ENCODE data around the gene FAM241A.
"Not testable (repeated sequence)": the region's sequence is repeated elsewhere in the genome, so short reads cannot be mapped to it uniquely, and the experiment has no call there.

Gene FAM241A

DNA sequence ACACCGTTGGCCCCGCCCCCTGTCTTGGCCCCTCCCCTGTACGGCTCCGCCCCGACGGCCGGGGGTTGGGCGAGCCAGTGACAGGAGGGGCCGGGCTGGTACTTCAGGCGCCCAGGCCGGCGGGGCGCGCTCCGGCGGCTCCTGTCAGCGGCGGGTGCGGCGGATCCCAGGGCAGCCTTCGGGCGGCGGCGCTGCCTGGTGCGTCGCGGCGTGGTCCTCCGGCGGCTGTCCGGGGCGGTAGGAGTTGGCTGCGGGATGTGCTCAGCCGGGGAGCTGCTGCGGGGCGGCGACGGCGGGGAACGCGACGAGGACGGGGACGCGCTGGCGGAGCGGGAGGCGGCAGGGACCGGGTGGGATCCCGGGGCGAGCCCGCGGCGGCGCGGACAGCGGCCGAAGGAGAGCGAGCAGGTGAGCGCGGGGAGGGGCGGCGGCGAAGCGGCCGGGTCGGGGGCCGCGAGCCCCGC is at the start of gene FAM241A:
Gene FAM241A (plus strand): TSS at position 129 of the 464 bp plus-strand sequence. CDS start 127 bp downstream, at position 256.
- DNase-seq (ENCODE audit: extremely low read depth in 1 of 2, low read depth in 1 of 2): peak; percentile 77 to 79

DNA sequence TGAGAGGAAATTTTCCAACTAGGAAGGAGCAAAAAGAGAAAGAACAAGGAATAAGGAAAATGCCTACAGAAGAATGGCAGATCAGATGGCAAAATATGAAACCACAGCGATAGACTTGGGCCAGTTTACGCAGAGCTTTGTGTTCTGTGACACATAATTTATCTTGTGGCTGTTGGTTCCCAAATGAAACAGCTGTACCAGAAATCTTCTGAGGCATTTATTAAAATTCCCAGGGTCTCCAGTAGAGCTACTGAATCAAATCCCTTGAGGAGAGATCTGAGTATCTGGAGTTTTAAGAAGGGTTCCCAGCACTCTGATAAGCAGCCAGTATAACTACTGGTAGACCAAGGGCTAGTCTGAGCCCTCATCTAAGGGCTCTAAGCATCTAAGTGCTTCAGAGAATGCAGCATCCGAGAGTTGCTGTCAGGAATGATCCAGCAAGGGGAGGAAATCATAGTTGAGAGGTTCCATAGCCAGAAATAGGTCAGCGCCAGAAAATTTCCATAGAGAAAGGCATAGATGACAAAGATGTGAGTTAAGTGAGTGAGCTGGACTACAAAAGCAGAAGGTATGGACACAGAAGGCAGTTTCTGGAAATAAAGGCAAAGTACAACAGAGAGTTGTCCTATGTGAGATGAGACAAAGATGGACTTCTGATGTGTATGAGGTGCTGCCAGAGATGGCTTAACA is 46.3 kb upstream of the FAM241A start:
- no peak for DNase-seq (ENCODE audit: extremely low read depth in 1 of 2, low read depth in 1 of 2)

DNA sequence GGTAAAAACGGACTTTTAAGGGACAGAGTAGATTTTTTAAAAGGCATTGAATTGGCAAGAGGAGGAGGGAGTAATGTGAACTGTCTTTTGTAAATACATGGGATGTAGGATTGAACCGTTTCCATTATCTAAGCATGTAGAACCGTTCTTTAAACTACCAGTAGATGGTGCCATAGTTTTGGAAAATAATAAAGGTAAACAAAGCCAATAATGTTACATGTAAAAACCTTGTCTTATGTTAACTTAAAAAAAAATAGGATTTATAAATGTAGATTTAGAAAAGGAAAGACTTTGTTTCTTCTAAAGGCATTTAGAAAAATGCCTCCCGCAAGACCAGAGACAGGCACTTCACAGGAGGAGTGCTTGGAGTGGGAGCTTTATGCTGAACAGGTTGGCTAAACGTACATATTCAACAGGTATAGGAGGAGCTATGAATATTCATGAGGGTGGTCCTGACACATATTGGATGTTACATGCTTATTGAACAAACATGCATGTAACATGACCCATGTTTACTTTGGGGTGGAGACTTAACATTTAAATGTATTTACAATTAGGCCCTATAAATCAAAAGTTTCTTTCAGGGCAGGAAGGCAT is 45.5 kb upstream of the FAM241A start:
- DNase-seq (ENCODE audit: extremely low read depth in 1 of 2, low read depth in 1 of 2): no peak

DNA sequence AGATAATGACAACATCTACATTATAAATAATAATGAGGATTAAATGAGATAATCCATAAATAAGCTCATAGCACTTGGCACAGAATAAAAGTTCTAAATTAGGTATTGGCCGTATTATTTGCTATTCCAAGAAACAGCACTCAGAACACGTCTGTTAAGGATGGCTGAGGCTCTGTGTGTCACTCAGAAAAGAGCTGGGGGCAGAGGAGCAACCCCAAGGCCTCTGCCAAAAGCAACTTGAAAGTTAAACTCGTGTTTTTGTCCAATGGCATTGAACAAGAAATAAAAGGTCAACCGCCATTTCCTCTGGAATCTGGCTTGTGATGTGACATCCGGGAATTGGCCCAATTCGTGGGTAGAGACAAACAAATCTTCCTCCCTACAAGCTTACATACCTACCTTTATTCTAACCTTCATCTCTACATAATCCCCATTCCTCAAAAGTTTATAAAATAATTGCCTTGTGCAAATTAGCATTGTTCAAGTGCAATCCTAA is 42.3 kb upstream of the FAM241A start:
- DNase-seq (ENCODE audit: extremely low read depth in 1 of 2, low read depth in 1 of 2): no peak

DNA sequence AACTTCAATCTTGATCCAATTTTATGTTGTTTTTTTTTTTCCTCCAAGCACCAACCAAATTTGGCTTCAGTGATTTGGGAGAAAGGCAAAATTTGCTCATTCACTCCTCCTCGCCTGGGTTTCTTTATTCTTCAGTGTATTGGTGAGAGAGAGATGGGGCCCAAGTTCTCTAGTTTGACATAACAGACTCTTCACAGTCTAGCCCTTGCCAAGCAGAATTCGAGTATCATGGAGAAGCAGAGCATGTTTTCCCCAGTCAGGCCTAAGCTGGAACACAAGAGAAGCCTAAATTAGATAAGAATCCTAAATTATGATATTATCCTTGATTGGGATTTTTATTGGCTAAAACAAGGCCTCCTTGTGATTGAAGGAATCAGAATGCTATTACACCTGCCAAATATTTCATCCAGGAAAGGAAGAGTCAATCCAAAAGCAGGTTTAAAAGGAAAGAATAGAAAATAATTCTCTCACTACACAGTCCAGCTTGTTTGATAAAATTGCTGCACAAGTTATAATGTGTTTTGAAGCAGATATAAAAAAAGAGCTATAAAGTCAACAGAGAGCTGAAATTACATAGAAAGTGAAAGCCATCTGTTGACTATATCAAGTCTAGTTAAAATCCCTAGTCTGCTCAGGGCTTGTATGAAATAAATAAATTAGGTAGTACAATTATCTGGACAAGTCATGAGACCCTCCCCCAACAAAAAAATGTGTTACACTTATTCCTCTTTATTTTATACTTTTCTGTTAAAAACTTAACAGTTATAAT is 39.9 kb upstream of the FAM241A start:
- DNase-seq (ENCODE audit: extremely low read depth in 1 of 2, low read depth in 1 of 2): no peak

DNA sequence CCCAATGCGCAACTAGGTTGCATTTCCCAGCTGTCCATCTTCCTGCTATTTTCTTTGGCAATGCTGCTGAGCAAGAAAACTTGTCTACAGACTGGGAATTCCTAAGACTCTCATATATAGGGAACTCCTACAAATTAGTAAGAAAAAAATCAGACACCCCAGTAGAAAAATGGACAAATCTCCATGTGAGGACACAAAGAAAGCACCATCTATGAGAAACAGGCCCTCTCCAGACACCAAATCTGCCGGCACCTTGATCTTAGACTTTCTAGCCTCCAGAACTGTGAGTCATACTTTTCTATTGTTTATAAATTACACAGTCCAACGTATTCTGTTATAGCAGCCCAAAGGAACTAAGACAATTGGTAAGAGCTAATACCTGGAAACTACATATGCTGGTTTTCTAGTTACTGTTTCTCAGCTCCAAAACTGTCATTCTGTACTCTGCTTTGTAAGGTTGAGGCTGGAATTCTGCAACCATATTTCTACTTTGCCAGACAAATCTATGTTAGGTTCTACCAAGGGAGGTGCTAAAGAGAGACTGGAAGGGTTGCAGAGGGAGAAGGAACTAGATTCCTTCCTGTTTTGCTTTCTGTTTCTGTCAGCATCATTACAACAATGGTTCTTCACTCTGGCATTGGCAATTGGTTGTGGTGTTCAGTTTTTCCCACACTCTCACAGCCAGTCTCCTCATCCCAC is 35.7 kb upstream of the FAM241A start:
- no peak for DNase-seq (ENCODE audit: extremely low read depth in 1 of 2, low read depth in 1 of 2)

DNA sequence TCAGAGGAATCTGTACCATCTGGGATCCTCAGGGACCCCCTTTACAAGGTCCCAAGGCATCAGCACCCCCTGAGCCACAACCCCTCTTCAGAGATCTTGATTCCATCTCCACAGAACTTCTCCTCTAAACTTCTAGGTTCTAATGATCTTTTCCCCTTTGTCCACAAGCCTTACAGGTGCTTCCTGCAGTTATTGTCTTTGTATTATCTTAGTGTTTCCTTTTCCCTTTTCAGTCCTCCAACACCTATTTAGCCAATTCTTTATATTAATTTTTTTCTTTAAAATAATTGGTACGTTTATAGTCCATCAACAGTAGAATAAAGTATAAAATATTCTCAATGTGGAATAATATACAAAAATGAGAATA is 35.2 kb upstream of the FAM241A start:
- no peak for DNase-seq (ENCODE audit: extremely low read depth in 1 of 2, low read depth in 1 of 2)

DNA sequence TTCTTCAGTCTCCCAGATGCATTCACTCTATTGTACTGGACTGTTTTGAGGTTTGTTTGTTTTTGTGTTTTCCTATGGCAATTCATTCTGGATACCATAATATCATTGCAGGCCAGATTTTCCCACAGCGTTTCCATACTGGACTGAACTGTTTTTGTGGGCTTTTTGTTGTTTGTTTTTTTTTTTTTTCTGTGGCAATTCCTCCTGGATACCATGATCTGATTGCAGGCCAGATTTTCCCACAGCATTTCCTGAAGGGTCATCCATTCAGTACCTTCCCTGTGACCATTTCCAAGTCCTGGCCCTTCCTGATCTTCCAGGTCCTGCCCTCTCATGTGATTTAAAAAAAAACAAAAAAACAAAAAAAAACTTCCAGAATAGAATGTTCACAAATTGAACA is 33.9 kb upstream of the FAM241A start:
- DNase-seq (ENCODE audit: extremely low read depth in 1 of 2, low read depth in 1 of 2): no peak

DNA sequence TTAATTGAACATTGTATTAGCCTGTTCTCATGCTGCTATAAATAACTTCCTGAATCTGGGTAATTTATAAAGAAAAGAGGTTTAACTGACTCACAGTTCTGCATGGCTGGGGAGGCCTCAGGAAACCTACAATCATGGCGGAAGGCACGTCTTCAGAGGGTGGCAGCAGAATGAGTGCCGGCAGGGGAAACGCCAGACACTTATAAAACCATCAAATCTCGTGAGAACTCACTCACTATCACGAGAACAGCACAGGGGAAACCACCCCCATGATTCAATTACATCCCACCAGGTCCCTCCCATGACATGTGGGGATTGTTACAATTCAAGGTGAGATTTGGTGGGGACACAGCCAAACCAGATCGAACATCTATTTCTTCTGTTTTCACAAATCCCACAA is 33.2 kb upstream of the FAM241A start:
- not testable (repeated sequence) for DNase-seq (ENCODE audit: extremely low read depth in 1 of 2, low read depth in 1 of 2)

DNA sequence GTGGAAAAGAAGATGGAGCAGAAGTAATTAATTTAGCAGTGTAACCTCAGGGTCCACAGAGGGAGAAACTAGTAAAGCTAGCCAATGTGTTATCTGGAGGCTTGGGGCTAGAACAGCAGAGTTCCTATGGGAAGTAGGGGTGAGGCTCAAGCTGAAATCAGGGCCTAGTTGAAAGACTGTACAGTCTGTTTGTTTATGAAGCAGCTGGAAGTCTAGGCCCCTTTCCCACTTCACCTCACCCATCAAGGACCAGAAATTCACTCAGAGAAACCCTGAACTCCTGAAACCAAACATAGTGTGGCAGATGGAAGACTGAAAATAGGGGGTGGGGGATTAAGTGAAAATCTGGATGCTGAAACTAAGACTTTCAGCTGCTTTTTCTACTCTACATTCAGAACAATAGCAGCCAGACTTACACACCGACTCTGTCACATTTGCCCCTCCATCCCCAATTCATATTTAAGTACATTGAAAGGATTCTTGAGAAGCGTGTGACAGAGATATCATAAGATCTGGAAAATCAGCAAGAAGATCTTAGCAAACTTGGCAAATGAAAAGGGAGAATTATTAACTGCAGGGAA is 32.6 kb upstream of the FAM241A start:
- no peak for DNase-seq (ENCODE audit: extremely low read depth in 1 of 2, low read depth in 1 of 2)

DNA sequence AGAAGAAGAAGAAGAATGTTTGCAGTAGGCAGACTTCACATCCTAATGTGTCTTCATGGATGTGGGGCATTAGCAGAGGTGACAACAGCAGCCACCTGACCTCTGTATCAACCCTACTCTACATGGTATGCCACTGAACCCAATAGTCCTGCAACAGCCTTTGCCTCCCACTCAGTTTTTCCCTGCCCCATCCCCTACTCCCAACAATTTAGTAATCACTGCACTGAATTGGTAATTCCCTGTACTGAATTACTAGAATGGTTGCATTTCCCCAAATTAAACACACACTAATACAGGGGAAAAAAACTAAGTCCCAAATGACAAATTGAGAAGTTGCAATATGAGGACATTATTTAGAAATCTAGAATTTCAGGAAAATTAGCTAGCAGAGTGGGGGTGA is 31.4 kb upstream of the FAM241A start:
- no peak for DNase-seq (ENCODE audit: extremely low read depth in 1 of 2, low read depth in 1 of 2)

DNA sequence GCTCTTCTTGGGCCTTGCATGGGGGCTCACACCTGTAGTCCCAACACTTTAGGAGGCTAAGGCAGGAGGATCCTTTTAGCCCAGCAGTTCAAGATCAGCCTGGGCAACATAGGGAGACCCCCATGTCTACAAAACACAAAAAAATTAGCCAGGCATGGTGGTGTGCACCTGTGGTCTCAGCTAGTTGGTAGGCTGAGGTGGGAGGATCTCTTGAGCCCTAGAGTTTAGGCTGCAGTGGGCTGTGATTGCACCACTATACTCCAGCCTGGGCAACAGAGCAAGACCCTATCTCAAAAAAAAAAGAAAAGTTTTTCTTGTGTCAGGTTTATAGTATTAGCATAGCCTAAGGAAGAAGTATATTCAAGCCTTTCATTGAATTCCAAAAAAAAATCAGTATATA is 30.8 kb upstream of the FAM241A start:
- no peak for DNase-seq (ENCODE audit: extremely low read depth in 1 of 2, low read depth in 1 of 2)

DNA sequence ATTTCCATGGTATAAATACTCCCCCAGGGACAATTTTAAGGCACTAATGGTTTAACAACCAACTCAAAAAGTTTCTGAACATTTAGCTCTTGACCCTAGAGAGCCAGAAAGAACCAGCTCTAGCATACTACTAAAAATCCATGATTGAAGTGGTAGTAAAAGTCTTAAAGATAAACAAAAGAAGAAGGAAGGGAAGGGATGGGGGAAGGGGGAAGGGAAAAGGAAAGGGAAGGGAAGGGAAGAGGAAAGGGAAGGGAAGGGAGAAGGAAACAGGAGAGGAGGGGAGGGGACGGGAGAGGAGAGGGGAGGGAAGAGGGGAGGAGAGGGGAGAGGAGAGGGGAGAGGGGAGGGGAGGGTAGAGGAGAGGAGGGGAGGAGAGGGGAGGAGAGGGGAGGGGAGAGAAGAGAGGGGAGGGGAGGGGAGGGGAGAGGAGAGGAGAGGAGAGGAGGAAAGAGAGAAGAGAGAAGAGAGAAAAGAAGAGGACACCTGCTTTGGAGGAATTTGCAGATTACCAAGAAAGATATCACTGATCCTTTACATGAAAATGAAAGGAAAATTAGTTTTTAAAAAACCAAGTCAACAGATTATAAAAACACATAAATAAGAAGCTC is 26.4 kb upstream of the FAM241A start:
- DNase-seq (ENCODE audit: extremely low read depth in 1 of 2, low read depth in 1 of 2): no peak

DNA sequence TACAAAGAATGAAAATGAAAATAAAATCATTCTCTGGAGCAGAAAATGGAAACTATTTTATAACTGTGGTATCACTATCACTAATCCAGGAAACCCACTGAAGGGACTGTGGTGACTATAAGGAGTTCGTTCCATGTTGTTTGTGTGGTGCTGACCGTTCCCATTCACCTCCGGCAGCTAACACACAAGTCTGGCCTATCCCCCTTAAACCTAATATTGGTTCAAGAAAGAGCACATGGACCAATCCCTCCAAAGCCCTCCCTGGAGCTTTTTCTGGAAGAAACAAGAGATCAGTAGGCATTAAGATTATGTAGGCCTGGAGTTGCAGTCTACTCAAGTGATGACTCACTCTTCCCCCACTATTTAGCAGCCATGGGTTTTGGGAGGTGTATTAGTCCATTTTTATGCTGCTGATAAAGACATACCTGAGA is 25.9 kb upstream of the FAM241A start:
- peak in 1 of 2 donors; percentile 1 for DNase-seq (ENCODE audit: extremely low read depth in 1 of 2, low read depth in 1 of 2)

DNA sequence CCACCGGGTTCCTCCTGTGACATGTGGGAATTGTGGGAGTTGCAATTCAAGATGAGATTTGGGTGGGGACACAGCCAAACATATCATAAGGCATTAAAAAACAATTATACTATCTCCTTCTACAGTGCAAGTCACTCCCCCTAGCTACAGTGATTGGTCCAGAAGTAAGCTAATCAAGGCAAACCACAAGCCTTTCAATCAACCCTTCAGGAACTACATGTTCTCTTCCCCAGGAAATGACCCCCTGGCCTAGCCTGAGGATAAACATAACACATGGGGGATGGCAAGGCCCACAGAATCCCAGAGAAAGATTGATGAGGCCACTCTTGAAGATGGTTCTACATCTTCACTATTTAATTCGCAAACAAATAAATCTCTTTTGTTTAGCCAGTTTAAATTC is 25.2 kb upstream of the FAM241A start:
- DNase-seq (ENCODE audit: extremely low read depth in 1 of 2, low read depth in 1 of 2): no peak

DNA sequence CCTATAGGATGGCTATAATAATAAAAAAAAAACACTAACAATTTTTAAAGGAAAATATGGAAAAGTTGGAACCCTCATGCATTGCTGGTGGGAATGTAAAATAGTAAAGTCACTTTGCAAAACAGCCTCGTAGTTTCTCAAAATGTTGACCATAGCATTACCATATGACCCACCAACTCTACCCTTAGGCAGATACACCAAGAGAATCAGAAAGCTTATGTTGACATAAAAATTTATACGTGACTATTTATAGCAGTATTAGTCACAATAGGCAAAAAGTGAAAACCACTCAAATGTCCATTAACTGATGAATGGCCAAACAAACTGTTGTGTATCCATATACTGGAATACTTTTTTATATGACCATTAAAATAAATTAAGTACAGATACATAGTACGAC is 19.8 kb upstream of the FAM241A start:
- no peak for DNase-seq (ENCODE audit: extremely low read depth in 1 of 2, low read depth in 1 of 2)

DNA sequence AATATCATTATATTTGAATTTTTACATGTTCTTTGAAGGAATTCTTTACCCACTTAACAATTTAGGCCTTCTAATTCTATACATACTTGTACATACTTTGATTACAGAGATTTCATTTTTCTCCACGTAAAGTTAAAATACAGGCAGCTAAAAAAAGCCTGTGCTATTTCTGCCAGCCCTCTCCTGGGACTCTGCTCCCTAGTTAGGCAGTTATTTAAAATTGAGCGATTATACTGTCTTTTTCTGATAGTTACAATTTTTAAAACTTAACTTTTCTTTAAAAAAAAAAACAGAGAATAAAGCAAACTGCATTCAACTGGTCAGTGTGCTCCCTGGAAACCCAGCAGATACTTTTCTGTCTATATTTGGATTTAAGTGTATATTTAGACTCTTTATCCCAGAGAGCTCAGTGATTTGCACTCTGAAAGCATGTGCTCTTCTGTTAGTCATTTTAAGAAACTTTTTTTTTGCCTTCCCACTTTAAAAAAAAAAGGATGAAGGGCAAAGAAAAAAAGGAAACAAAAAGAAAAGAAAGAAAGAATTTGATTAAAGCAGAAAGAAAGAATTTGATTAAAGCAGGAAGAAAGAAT is 18.1 kb upstream of the FAM241A start:
- DNase-seq (ENCODE audit: extremely low read depth in 1 of 2, low read depth in 1 of 2): no peak

DNA sequence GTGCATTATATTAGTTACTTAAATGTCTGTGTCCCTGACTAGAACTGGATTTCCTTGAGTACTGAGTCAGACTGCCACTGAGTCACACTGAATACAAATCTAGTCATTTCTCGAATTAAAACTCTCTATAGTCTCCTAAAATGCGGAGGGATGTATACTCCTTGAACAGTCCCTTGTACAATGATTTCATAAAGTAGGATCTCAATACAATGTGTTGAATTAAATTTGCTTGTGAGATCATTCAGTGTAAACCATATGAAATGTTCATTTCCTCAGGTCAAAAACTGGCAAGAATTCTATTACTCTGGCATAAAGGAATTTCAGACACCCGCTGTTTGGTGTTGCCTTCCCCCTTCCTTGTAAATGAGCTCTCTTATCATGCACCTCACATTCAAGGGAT is 17.5 kb upstream of the FAM241A start:
- no peak for DNase-seq (ENCODE audit: extremely low read depth in 1 of 2, low read depth in 1 of 2)

DNA sequence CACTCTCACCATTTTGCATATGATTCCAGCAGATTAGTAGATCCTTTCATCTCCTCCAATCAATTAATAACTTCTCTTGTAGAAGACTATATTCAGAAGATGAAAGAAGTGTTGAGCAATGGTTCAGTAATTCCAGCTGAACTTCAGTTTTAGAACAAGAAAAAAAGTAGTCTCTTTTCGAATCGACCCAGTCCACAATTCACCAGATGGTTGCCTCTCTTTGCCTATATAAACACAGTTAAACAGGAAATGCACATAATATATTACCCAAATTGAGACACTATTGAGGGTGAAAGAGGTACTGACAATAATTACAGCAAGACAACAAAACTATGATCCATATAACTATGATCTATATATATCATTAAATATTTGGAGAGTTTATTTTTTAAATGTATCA is 16.8 kb upstream of the FAM241A start:
- no peak for DNase-seq (ENCODE audit: extremely low read depth in 1 of 2, low read depth in 1 of 2)

DNA sequence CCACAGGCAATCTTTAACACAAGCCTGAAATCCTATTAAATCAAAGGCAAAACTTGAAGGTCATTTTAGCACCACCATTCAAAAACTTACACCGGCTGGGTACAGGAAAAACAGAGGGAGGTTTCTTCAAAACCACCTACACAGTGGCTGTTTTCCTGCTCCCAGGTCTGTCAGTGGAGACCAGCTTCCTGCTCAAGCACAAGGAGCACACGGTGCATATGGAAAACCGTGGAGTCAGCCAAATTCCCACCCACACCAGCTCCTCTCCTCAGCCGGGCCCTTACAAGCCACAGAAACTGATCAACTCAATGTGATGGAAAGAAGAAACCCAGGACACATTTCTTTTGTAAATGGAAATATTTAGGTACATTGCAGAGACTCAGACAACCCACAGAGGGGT is 14.3 kb upstream of the FAM241A start:
- no peak for DNase-seq (ENCODE audit: extremely low read depth in 1 of 2, low read depth in 1 of 2)

Measured in stimulated activated CD8-positive, alpha-beta memory T cell treated with anti-CD3 and anti-CD28 coated beads, Interleukin-7, amount 100 ng/mL, for 48 hours (primary cell).